Melanocyte of skin (primary cell): ENCODE data around the gene CEP128. TPM values are rescaled to one million over a fixed set of nuclear protein-coding genes. Genes with fewer than 3 reads are reported as not detected.

ENCODE experiments used
- small RNA-seq, 2 donors: library from RNA; depleted of rRNA; stranded (forward); fragments of <200 nt; gene quantifications; one replicate each; pipeline ENCODE3, GENCODE V24; 2012
- total RNA-seq, 2 donors: library from RNA; depleted of rRNA; stranded (reverse); fragments of >200 nt; gene quantifications; 2 replicates each; pipeline ENCODE4 v1.2.3, GENCODE V29; 2012

CEP128 gene
- 10 to 100 TPM in 1 of 2 donors, 1 to 10 TPM in 1; 7.2 to 12.7 TPM for total RNA-seq

DNA sequence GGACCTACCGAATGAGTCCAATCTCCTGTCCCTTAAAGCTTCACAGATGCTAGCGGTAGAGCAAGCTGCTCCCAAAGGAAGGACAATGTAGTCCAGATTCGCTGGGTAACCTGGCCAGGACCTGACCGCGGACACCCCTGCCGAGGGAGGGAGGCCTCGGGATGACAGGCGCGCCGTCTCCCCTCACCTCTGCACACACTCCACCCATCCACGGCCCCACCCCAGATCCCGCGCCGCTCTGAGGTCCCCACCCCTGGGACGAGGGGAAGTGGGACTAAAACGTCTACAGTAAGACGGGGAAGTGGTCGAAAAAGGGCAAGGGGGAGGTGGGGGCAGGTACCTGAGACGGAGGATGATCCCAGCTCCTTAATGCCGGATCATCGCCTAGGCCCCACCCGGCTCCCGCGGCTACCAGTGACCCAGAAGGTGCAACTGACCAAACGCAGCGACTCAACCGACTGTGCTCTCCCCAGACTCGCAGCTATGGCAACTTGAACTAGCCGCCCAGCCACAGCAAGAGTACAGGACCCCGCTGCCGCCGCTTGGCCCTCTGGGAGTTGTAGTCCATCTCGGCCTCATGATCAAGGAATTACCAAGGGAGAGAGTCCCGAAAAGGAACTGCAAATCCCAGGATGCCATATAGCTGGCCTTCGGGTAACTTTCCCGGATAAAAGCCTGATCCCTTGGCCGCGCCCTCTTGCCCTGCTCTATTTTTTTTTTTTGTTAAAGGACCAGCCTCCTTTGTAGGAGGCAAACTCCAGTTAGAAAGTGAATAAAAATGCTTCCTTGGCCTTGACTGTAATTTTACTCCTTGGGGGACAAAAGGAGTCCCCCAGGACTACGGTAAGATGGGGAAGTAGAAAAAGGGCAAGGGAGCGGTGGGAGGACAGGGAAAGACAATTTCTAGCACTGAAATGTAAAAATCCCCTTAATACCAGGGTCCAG is at the start of gene CEP128:
Gene CEP128 (minus strand): TSS at position 498 of the 945 bp plus-strand sequence.

DNA sequence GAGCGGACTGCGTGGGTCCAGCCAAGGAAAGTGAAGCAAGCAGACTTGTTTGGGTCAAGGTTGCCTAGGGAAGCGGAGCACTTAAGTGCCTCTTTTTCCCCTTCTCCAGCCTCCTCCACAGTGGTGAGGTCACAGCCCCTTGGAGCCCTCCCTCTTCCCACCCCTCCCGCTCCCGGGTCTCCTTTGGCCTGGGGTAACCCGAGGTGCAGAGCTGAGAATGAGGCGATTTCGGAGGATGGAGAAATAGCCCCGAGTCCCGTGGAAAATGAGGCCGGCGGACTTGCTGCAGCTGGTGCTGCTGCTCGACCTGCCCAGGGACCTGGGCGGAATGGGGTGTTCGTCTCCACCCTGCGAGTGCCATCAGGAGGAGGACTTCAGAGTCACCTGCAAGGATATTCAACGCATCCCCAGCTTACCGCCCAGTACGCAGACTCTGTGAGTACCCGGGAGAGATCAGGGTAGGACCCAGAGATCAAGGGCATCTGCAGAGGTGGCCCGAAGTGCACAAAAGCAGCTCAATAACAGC is 13.9 kb upstream of the CEP128 start, which contains the start of gene TSHR:
Gene TSHR (plus strand): TSS at position 206 of the 526 bp plus-strand sequence. CDS start 60 bp downstream, at position 266.

Small RNA genes within 50 kb of the gene (small RNA-seq; reads per million reads assigned to genes)
- gene AC022404.1, result 0 reads per million in 2 donors

Other genes starting within 250 kb of the CEP128 start
- not detected for gene TSHR, start 13.9 kb upstream of the CEP128 start, total RNA-seq